ENCODE measurements around the gene C6orf120. TPM values are rescaled to one million over a fixed set of nuclear protein-coding genes. Genes with fewer than 3 reads are reported as not detected.

Gene C6orf120
- total and polyA plus RNA-seq, 2 of the 13 experiments (the other 11 are each of a cell fraction or from before 2014, with no cell fraction given) = 21.7 to 29.9 TPM

DNA sequence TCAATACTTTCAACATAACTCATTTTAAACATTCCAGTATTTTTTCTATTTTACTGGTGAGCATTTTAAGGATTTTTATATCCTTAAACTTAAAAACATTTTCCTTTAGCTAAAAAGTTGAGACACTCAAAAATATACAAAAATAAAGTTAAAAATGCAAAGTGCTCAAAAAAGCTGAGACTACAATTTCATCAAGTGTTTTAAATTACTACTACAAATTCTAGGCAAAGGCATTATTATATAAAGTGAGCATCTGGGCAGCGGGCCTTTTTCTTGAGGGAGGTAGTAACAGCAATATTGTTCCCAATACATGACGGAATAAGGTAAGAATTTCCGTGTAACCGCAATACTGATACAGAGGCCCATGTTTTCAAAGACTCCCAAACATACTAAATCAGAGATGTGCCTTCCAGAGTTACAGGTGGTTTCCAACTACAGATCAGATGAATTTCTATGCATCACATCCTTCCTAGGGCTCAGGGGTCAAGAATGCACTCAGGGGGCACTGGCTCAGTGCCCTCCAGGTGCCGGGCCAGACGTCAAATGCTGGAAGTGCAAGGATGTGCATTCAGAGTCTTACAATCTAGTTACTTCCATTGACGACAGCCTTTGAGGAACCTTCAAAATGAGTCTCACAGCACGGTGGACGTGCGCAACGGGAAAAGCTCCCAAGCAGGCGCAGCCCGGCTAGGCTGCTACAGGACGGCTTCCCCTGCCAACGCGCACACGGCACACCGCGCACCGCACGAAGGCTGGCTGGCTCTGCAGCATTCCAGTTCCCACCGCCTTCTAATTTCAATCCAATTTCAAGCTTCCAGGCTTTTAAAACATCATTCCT, 20.7 kb downstream of the C6orf120 start (continued):
- TF ChIP-seq ZNF224 (CRISPR knock-in tag; IDR thresholded peaks at IDR 0.05) (peak; percentile 56; the same call in 1 of the 2 replicates), TEAD2 (CRISPR knock-in tag; IDR thresholded peaks at IDR 0.05) (no peak), ZNF709 (CRISPR knock-in tag; IDR thresholded peaks at IDR 0.05) (no peak), CEBPG (CRISPR knock-in tag; IDR thresholded peaks at IDR 0.05) (no peak), IKZF4 (CRISPR knock-in tag; IDR thresholded peaks at IDR 0.05; ENCODE audit: borderline replicate concordance, low read depth, not compliant biosample characterization) (no peak), KAT8 (CRISPR knock-in tag; IDR thresholded peaks at IDR 0.05) (no peak), ZNF839 (CRISPR knock-in tag; IDR thresholded peaks at IDR 0.05; ENCODE audit: borderline replicate concordance) (0 out of 2 replicates have a peak, but pooled peaks have one; percentile 20), KLF13 (CRISPR knock-in tag; IDR thresholded peaks at IDR 0.05) (0 out of 2 replicates have a peak, but pooled peaks have one; percentile 27), BRCA1 (CRISPR knock-in tag; IDR thresholded peaks at IDR 0.05) (no peak), SP4 (CRISPR knock-in tag; IDR thresholded peaks at IDR 0.05) (no peak), ZNF543 (CRISPR knock-in tag; IDR thresholded peaks at IDR 0.05) (no peak), MAFK (conservative IDR thresholded peaks at IDR 0.05 in 1 of 2, IDR thresholded peaks at IDR 0.05 in 1 of 2; ENCODE audit: low read length in 2 of 2) (no peak; a peak in 1 of 4 replicates), ZNF546 (CRISPR knock-in tag; conservative IDR thresholded peaks at IDR 0.05) (no peak), MIXL1 (CRISPR knock-in tag; IDR thresholded peaks at IDR 0.05) (no peak), SMAD1 (CRISPR knock-in tag; IDR thresholded peaks at IDR 0.05; ENCODE audit: borderline replicate concordance, low read depth) (0 out of 2 replicates have a peak, but pooled peaks have one; percentile 90), ZNF501 (CRISPR knock-in tag; IDR thresholded peaks at IDR 0.05) (peak; percentile 59; the same call in 1 of the 2 replicates), EZH2 (conservative IDR thresholded peaks at IDR 0.05; ENCODE audit: low read depth, low read length) (no peak), SALL1 (CRISPR knock-in tag; IDR thresholded peaks at IDR 0.05) (peak; percentile 42; the same call in 1 of the 2 replicates)
- TF ChIP-seq, protein P1, sequence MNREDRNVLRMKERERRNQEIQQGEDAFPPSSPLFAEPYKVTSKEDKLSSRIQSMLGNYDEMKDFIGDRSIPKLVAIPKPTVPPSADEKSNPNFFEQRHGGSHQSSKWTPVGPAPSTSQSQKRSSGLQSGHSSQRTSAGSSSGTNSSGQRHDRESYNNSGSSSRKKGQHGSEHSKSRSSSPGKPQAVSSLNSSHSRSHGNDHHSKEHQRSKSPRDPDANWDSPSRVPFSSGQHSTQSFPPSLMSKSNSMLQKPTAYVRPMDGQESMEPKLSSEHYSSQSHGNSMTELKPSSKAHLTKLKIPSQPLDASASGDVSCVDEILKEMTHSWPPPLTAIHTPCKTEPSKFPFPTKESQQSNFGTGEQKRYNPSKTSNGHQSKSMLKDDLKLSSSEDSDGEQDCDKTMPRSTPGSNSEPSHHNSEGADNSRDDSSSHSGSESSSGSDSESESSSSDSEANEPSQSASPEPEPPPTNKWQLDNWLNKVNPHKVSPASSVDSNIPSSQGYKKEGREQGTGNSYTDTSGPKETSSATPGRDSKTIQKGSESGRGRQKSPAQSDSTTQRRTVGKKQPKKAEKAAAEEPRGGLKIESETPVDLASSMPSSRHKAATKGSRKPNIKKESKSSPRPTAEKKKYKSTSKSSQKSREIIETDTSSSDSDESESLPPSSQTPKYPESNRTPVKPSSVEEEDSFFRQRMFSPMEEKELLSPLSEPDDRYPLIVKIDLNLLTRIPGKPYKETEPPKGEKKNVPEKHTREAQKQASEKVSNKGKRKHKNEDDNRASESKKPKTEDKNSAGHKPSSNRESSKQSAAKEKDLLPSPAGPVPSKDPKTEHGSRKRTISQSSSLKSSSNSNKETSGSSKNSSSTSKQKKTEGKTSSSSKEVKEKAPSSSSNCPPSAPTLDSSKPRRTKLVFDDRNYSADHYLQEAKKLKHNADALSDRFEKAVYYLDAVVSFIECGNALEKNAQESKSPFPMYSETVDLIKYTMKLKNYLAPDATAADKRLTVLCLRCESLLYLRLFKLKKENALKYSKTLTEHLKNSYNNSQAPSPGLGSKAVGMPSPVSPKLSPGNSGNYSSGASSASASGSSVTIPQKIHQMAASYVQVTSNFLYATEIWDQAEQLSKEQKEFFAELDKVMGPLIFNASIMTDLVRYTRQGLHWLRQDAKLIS (CRISPR knock-in tag; IDR thresholded peaks at IDR 0.05) = 0 out of 2 replicates have a peak, but pooled peaks have one; percentile 9
- TF ChIP-seq, protein P2, sequence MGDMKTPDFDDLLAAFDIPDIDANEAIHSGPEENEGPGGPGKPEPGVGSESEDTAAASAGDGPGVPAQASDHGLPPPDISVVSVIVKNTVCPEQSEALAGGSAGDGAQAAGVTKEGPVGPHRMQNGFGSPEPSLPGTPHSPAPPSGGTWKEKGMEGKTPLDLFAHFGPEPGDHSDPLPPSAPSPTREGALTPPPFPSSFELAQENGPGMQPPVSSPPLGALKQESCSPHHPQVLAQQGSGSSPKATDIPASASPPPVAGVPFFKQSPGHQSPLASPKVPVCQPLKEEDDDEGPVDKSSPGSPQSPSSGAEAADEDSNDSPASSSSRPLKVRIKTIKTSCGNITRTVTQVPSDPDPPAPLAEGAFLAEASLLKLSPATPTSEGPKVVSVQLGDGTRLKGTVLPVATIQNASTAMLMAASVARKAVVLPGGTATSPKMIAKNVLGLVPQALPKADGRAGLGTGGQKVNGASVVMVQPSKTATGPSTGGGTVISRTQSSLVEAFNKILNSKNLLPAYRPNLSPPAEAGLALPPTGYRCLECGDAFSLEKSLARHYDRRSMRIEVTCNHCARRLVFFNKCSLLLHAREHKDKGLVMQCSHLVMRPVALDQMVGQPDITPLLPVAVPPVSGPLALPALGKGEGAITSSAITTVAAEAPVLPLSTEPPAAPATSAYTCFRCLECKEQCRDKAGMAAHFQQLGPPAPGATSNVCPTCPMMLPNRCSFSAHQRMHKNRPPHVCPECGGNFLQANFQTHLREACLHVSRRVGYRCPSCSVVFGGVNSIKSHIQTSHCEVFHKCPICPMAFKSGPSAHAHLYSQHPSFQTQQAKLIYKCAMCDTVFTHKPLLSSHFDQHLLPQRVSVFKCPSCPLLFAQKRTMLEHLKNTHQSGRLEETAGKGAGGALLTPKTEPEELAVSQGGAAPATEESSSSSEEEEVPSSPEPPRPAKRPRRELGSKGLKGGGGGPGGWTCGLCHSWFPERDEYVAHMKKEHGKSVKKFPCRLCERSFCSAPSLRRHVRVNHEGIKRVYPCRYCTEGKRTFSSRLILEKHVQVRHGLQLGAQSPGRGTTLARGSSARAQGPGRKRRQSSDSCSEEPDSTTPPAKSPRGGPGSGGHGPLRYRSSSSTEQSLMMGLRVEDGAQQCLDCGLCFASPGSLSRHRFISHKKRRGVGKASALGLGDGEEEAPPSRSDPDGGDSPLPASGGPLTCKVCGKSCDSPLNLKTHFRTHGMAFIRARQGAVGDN (CRISPR knock-in tag; IDR thresholded peaks at IDR 0.05) = peak; percentile 87
